Osteocyte (in vitro differentiated cells): Measurements from ENCODE around the gene ADGRL4. TPM values are rescaled to one million over a fixed set of nuclear protein-coding genes. Genes with fewer than 3 reads are reported as not detected.
"Not testable (repeated sequence)": the region's sequence is repeated elsewhere in the genome, so short reads cannot be mapped to it uniquely, and the experiment has no call there.

Experiments used
- DNase-seq: peaks from one replicate; pipeline ENCODE4 v3.0.0; 2021; ENCODE audit warnings: mixed read lengths; ENCODE audit not compliant: unreplicated experiment; ENCODE audit errors: extremely low spot score
- H3K27ac Mint-ChIP-seq: one replicate; pipeline ENCODE4 v1.8.0; 2021; ENCODE audit warnings: mild to moderate bottlenecking, mixed read lengths; ENCODE audit not compliant: unreplicated experiment
- H3K27me3 Mint-ChIP-seq: one replicate; pipeline ENCODE4 v1.8.0; 2021; ENCODE audit warnings: mixed read lengths; ENCODE audit not compliant: unreplicated experiment
- H3K36me3 Mint-ChIP-seq: one replicate; pipeline ENCODE4 v1.8.0; 2021; ENCODE audit warnings: mixed read lengths; ENCODE audit not compliant: unreplicated experiment
- H3K4me1 Mint-ChIP-seq: one replicate; pipeline ENCODE4 v1.8.0; 2021; ENCODE audit warnings: mixed read lengths; ENCODE audit not compliant: unreplicated experiment
- H3K4me3 Mint-ChIP-seq: one replicate; pipeline ENCODE4 v1.8.0; 2021; ENCODE audit warnings: mild to moderate bottlenecking, moderate library complexity, mixed read lengths; ENCODE audit not compliant: unreplicated experiment
- H3K9me3 Mint-ChIP-seq: one replicate; pipeline ENCODE4 v1.8.0; 2021; ENCODE audit warnings: mixed read lengths; ENCODE audit not compliant: unreplicated experiment
- total RNA-seq: library from RNA; stranded (reverse); gene quantifications from 2 replicates; pipeline ENCODE4 v1.2.1, GENCODE V29; 2021
- TF ChIP-seq, protein P1 (sequence below): fragments of 200-600 bp; sonication (generic); IDR thresholded peaks from 2 replicates; pipeline ENCODE4 v1.5.0; 2021; ENCODE audit warnings: antibody characterized with exemption, mild to moderate bottlenecking, moderate library complexity

Gene ADGRL4
- total RNA-seq, 1 donor from 2014 or later = 9.5 TPM

DNA sequence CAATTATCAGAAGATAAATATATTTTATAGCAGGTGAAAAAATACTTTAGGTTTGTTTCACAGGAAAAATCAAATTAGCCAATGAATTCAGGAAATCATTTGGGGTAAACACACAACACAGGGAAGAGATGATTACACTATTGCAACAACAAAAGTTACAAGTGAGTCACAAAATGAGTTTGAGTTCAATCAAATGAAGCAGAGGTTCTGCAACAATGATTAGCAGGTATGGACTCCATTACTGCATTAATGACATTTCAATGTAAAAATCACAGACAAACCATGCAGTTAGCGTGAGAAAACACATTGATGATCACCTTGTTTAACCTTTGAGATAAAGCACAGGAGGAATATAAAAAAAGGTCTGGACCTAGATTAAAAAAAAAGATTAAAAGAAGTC lies 9.7 kb downstream of the ADGRL4 start:
- Mint-ChIP-seq H3K36me3 (peaks cover 5% of the 10 kb centered on the region), H3K4me1 (no peaks in the 10 kb centered on the region), H3K27me3 (no peaks in the 10 kb centered on the region), H3K4me3 (no peak overlapping the region), H3K27ac (no peak overlapping the region), H3K9me3 (no peaks in the 10 kb centered on the region)
- DNase-seq = no peak
- TF ChIP-seq, protein P1, sequence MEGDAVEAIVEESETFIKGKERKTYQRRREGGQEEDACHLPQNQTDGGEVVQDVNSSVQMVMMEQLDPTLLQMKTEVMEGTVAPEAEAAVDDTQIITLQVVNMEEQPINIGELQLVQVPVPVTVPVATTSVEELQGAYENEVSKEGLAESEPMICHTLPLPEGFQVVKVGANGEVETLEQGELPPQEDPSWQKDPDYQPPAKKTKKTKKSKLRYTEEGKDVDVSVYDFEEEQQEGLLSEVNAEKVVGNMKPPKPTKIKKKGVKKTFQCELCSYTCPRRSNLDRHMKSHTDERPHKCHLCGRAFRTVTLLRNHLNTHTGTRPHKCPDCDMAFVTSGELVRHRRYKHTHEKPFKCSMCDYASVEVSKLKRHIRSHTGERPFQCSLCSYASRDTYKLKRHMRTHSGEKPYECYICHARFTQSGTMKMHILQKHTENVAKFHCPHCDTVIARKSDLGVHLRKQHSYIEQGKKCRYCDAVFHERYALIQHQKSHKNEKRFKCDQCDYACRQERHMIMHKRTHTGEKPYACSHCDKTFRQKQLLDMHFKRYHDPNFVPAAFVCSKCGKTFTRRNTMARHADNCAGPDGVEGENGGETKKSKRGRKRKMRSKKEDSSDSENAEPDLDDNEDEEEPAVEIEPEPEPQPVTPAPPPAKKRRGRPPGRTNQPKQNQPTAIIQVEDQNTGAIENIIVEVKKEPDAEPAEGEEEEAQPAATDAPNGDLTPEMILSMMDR = no peak

DNA sequence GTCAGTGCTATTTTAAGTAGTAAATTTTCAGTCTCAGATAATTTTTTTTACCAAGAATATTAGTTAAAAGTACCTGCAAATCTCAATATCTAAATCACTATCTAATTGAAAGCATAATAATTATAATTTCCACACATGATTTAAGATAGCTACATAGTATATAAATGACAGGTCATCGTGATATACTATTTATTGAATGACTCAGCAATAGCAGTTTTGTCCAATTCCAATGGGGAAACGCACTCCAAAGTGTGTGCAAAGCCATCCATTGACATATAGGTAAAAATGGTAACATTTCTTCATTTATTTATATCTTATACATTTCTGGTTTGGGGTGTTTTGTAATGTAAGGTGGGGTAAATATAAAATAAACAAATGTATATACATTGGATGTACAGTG lies 19.5 kb downstream of the ADGRL4 start:
- Mint-ChIP-seq H3K27me3 (no peaks in the 10 kb centered on the region), H3K36me3 (no peaks in the 10 kb centered on the region), H3K27ac (no peak overlapping the region), H3K4me1 (peaks cover 13% of the 10 kb centered on the region), H3K9me3 (peaks cover 5% of the 10 kb centered on the region), H3K4me3 (no peak overlapping the region)
- no peak for DNase-seq
- TF ChIP-seq, protein P1 = no peak

- Mint-ChIP-seq H3K4me1 (no peaks in the 10 kb centered on the region), H3K27ac (no peak overlapping the region), H3K4me3 (no peak overlapping the region), H3K36me3 (no peaks in the 10 kb centered on the region), H3K27me3 (no peaks in the 10 kb centered on the region), H3K9me3 (peaks cover 8% of the 10 kb centered on the region)
- DNase-seq = no peak
- TF ChIP-seq, protein P1 = no peak
These were observed 26.0 kb downstream of the ADGRL4 start for GRCh38 chr1:78980511-78980910.

DNA sequence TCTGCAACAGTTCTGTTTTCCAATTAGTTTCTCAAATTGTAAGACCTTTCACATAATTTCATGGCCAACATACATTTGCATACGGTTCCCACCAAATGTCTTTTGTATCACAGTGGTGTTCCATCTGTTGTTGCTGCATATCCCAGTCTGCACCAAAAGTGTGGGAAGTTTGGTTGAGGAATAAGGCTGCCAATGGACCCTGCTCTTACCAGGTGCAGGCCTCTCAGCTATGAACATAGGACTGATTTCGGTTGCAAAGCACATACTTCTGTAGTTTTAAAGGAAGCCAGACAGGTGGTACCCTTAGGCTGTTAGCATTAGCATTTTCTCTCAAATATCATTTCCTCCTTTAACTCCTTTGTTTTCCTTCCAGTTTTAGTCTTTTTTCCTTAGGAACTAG lies 33.8 kb downstream of the ADGRL4 start:
- peaks cover 4% of the 10 kb centered on the region for H3K4me1 Mint-ChIP-seq
- H3K4me3 Mint-ChIP-seq = no peak overlapping the region
- TF ChIP-seq, protein P1 = no peak
- no peaks in the 10 kb centered on the region for H3K36me3 Mint-ChIP-seq
- H3K27me3 Mint-ChIP-seq = no peaks in the 10 kb centered on the region
- H3K27ac Mint-ChIP-seq = no peak overlapping the region
- no peaks in the 10 kb centered on the region for H3K9me3 Mint-ChIP-seq
- no peak for DNase-seq

GRCh38 chr1:78967091-78967490 lies 39.4 kb downstream of the ADGRL4 start:
- H3K27me3 Mint-ChIP-seq, H3K36me3 Mint-ChIP-seq, H3K4me1 Mint-ChIP-seq, H3K4me3 Mint-ChIP-seq, H3K27ac Mint-ChIP-seq, DNase-seq: not testable (repeated sequence)
- peaks cover 20% of the 10 kb centered on the region for H3K9me3 Mint-ChIP-seq

GRCh38 chr1:78958711-78959110 lies 47.8 kb downstream of the ADGRL4 start:
- TF ChIP-seq, protein P1 = no peak
- H3K4me3 Mint-ChIP-seq = no peak overlapping the region
- no peak overlapping the region for H3K27ac Mint-ChIP-seq
- H3K27me3 Mint-ChIP-seq = no peaks in the 10 kb centered on the region
- H3K4me1 Mint-ChIP-seq = peaks cover 7% of the 10 kb centered on the region
- no peaks in the 10 kb centered on the region for H3K36me3 Mint-ChIP-seq
- H3K9me3 Mint-ChIP-seq = peaks cover 4% of the 10 kb centered on the region
- no peak for DNase-seq
